ENCODE results near the gene USP20.
A peak's percentile ranks its signal among the peaks of the same experiment; 100 is the strongest.

Gene USP20

GRCh38 chr9:129873563-129874190, 38.4 kb downstream of the USP20 start:
- DNase-seq (ENCODE audit: low spot score), result no peak
- FAIRE-seq, result no peak

GRCh38 chr9:129874261-129875101, 39.2 kb downstream of the USP20 start:
- no peak for DNase-seq (ENCODE audit: low spot score)
- FAIRE-seq, result no peak

DNA sequence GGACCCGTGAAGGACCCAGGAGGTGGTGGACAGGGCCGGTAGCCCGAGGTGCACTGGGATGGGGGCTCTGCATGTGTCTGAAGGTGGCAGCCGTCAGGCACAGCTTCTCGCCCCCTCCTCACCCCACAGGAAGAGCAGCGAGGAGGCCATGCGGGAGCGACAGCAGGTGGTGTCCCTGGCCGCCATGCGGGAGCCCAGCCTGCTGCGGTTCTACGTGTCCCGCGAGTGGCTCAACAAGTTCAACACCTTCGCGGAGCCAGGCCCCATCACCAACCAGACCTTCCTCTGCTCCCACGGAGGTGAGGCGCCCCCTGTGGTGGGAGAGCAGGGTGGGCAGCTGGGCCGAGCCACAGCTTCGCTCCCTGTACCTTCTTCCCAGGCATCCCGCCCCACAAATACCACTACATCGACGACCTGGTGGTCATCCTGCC, 39.9 kb downstream of the USP20 start:
- DNase-seq (ENCODE audit: low spot score) (no peak), FAIRE-seq (no peak)

GRCh38 chr9:129875687-129876395, 40.6 kb downstream of the USP20 start:
- FAIRE-seq, result no peak
- no peak for DNase-seq (ENCODE audit: low spot score)

DNA sequence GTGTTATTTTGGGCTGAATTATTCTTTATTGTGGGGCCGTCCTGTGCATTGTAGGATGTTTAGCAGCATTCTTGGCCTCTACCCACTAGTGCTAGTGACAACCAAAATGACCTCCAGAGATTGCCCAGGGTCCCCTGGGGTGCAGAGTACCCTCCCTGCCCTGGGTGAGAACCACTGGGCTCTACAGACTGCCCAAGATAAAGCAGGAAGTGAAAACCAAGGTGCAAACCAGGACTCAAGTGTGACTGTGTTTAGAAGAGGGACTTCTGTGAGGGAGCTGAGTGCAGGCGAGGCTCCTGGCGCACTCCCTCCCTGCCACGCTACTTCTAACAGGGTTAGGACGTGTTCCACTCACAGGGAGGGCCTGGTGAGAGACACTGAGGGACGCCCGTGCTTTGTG, 41.6 kb downstream of the USP20 start:
- FAIRE-seq, result no peak

DNA sequence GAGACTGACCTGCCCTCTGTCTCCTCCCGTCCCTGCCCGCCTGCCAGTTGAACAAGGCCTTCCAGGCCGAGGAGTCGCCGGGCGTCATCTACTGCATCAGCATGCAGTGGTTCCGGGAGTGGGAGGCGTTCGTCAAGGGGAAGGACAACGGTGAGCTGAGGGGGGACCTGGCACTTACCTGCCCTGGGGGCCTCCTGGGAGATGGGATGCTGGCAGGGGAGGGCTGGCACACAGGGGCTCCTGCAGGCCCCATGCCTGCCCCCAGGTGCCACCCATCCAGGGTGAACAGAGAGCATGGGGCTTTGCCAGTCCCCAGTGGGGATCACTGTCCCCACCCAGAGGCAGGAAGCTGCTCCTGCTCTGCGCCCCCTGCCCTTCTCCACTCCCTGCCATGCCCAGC, 43.0 kb downstream of the USP20 start:
- no peak for DNase-seq (ENCODE audit: low spot score)
- no peak for FAIRE-seq

More for the DNA sequence above, 41.6 kb downstream of the USP20 start:
- DNase-seq (ENCODE audit: low spot score), result no peak

DNA sequence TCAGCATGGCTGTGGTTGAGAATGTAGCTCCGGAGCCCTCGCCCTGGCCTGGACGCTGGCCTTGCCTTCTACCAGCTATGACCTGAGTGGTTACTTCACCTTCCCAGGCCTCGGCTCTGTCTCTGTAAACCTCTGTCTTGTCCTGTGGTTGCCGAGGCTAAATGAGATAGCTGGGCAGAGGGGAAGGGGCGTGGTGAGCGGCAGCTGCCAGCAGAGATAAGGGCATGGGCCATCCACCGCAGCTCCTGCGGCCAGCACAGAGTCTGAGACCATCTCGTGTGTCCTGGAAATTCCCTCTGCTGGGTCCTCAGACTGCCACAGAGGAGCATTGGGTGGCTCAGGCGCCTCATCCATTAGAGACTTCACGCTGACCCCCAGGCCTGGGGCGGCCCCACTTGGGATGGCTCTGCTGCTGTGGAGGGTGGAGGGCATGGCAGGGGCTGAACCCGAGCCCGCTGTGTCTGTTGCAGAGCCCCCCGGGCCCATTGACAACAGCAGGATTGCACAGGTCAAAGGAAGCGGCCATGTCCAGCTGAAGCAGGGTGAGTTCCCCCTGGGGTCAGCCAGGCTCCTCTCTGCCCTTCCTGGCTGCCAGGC, 43.9 kb downstream of the USP20 start:
- DNase-seq (ENCODE audit: low spot score), result no peak
- no peak for FAIRE-seq

GRCh38 chr9:129879991-129880653, 44.9 kb downstream of the USP20 start:
- DNase-seq (ENCODE audit: low spot score) (no peak), FAIRE-seq (no peak)

DNA sequence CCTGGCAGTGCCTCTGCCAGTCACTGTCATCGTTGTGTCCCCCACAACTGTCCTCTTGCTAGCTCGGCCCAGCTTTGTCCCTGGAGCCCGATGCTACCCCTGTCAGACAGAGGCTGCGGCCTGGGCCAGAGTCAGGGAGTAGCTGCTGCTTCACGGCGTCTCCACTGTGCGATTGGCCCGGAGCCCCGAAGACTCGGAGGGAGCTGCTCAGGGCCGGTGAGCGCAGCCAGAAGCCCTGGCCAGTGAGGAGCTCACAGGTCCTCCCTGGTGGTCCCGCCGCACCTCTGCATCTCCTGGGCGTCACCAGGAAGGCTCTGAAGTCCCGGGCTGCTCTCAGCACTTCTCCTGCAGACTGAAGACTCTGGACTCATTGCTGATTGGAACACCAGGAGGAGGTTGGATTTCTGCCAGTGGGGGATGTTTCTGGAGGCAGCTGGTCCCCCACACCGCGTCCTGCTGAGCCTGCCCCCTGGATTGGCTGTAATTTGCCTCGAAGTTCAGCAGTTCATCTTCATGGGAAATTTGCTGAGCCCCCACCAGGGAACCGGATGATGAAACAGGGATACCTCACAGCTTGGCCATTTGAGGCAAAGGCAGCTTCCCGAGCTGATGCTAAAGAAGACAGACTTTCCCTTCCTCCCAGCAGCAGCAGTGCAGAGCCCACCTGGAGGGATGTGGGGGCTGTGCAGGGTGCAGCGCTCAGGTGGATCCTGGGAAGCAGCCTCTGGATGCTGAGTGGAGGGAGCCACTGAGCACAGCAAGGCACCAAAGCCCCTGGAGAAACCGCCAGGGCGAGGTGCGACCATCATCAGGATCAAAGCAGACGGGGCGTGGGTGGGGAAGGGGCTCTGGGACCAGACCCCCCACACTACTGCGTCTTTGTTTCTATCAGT, 45.6 kb downstream of the USP20 start:
- FAIRE-seq, result no peak
- no peak for DNase-seq (ENCODE audit: low spot score)

DNA sequence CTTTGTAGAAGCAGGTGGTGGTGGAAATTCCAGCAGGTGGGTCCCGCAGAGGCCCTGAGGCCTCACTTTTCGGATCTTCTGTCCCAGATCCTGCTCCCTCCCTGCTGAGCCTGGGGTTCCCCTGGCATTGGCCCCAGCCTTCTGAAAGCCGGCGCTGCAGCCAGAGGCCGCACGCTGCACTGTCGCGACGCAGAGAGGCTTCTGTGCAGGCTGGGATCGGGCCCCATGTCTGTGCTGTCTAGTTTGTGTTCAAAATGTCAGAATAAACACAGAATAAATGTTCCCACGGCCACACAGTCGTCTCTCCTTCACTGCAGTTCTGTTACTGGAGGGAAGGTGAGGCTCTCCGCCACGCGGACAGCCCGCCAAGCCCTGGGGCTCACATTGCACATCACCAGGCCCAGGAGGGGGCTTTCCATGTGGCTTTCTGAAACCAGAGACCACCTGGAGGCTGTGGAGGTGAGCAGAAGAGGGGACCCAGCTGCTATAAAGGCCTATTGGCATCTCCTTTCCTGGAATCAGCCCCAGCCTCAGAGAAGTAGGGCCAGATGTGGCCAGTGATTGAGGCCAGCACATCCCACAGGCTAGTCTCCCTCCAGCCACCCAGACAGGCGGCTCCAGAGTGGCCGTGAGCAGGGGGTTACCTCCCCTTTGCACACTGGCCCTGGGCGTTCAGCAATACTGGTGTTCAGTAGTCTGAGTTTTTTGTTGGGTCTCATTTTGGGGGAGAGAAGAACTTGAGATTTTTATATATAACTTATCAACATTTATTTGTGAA, 46.5 kb downstream of the USP20 start:
- FAIRE-seq (no peak), DNase-seq (ENCODE audit: low spot score) (no peak)

DNA sequence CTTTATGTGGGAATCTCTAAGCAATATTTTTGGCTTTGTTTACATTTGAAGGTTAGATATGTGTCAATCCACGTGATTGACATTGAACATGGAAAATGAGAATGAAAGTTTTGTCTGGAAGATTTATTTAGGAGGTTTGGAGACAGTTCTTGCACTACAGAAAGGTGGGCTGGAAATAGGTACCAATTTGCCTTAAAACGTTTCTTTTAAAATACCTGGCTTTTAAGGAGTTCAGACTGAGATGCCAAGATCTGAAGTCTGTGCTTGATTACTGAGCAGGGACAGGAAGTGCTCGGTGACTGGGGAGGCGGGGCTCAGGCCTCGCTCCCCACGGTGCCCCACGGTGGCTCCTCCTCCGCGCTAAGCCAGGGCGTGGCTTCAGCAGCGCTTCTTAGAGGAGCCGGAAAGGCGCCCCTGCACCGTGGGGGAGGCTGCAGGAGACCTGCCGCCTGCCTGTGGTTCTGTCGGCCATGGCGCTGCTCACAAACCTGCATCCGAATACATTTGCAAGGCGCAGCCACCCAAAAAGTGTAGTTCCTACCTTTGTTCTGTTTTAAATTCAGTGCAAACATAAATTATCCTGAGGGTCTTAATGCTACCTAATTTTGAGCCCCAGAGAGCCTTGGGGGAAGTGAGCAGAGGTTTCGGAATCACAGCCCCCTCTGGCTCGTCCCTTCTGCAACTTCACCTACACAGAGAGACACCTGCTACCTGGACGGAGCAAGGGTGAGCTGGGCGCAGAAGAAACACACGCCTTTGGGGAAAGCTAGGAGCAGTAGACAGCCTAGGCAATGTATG, 49.2 kb downstream of the USP20 start:
- FAIRE-seq, result no peak
- DNase-seq (ENCODE audit: low spot score), result peak; percentile 75

- no peak for FAIRE-seq
- no peak for DNase-seq (ENCODE audit: low spot score)
These were observed 49.9 kb downstream of the USP20 start for GRCh38 chr9:129885018-129885669.

DNA sequence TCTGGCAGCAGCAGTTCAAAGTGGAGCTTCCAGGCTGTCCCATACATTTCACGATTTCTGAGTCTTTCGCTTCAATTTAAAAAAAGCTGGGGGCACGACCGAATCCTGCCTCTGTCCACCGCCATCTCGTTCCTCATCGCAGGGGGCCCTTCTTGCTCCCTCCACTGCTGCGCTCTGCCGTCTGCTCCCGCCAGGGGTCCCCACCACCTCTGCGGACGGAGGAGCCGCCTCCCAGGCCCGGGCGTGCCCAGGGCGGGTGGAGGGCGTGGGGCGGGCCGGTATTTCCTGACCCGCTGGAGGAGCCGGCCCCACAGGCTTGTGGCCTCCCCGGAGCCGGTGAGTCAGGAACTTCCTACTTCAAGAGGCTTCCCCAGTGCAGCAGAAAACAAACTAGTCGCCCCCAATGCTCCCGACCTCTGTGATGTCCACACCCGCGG, 50.4 kb downstream of the USP20 start:
- peak; percentile 94 for DNase-seq (ENCODE audit: low spot score)
- FAIRE-seq, result no peak

DNA sequence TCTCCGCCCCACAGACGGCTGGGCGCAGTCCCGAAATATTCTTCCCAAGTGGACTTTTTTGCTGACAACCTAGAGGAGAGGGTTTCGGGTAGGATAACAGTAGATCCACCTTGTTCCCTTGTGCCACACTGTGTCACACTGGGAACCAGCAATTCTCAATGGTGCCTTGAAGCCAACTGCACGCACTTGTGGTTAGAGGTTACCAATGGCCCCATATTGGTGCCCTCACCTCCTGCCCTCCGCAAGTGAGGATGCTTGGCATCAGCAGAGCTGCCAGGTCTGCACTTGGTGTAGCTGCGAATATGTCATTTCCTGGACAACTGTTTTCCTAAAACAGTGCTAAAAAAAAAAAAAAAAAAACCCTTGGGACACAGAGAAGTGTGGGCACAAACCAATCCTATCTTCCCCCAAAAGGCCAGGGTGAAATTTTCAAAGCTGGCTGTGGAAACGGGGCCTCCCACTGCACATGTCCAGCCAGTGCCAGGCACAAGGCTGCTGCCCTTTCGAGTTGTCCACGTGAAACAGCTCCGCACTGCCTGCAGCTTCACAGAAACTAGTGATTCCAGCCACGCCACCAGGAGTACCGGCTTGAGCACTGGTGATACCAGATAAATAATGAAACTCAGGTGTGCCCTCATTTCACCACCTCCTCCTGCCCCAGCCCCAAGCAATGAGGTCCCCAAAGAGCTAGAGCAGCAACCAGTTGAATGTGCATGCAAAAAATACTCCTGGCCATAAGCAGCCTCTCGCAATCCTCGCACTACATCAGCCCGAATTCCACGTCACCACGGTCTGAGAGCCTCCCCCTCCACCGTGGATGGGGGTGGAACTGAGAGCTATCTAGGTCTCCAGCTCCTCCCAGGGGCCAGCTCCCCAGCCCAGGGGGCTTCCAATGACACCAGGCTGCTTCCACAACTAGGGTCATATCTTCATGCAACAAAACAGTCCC, 51.2 kb downstream of the USP20 start:
- DNase-seq (ENCODE audit: low spot score) (no peak), FAIRE-seq (no peak)

DNA sequence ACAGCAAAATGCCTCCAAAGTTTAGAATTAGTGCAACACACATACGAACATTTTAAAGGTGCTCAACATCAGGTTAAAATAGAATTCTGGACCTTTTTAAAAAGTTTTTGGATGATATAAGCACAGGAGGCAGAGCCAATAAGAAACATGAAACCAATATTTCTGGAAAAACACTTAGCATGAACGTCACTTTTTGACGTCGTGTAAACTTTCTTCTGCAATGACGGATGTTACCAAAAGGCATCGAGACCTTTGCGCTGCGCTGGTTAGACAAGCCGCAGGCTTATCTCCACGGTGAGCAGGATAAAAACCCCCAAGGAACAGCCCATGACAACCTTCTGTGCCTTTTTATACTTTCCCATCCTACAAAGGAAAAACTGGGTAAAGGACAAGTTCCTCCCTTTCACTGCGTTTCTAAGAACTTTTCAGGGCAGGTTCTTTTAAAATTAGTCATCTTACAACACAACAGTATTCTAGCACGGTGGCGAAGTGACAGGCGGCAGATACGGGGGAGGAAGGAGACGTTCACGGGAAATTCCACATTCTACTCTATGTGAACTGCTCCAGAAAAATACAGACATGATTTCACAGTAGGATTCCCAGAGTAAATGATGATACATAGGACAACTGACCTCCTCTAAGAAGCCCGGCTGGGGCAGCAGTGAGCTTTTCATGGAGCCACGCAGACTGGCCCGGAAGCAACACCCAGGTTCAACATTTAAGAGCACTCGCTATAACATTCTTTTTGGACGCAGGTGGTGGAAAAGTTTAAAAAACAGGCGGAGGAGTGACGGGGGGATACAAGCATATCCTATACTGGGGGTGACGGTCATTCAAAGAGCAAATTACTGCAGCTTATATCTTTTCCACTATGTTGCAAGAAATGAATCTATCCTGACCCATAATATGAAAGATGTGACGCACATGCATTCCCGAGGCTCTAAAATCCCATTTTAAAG, 52.4 kb downstream of the USP20 start:
- DNase-seq (ENCODE audit: low spot score), result no peak

More for the DNA sequence above, 52.4 kb downstream of the USP20 start:
- FAIRE-seq, result no peak

All from urothelium cell line (cell line).